Daoy (cell line): ENCODE measurements around the gene KRT33B. TPM values are rescaled to one million over a fixed set of nuclear protein-coding genes. Genes with fewer than 3 reads are reported as not detected.
"Not testable (repeated sequence)": the region's sequence is repeated elsewhere in the genome, so short reads cannot be mapped to it uniquely, and the experiment has no call there.

ENCODE experiments used
- DNase-seq: peaks from one replicate; pipeline ENCODE4 v3.0.0-alpha.2; 2015; ENCODE audit warnings: low read depth
- total RNA-seq: library from RNA; depleted of rRNA; stranded (reverse); fragments of >200 nt; shearing (Covaris generic); gene quantifications from 2 replicates; pipeline ENCODE4 v1.2.3, GENCODE V29; 2014; rRNA removed

The KRT33B gene
- not detected in 2 replicates for total RNA-seq

- no peak for DNase-seq
Measured at GRCh38 chr17:41369713-41370112, at the start of gene KRT33B. Gene KRT33B, minus strand, starts transcription at chr17:41369813. Its CDS starts 63 bp downstream, at chr17:41369750.

GRCh38 chr17:41418116-41418860 lies 48.7 kb upstream of the KRT33B start:
- DNase-seq, result no peak

DNA sequence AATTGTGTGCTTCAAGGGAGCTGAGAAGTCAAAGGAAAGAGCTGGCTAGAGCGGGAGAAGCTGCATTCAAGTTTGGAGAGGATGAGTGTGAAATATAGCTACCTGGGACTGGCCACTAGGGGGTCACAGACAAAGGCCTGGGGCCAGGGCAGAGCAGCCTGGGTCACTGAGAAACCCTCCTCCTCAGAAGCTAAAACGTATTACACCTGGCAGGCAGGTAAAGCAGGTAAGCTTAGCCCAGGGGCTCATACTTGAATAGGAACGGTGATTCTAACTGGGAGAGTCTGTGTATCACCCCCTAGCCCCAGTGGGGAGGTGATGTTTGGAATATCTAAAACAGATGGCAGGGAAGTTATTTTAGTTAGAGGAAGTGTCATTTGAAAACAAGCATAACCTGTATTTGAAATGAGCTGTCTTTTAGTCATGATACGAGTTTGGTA lies 48.0 kb upstream of the KRT33B start:
- no peak for DNase-seq

DNA sequence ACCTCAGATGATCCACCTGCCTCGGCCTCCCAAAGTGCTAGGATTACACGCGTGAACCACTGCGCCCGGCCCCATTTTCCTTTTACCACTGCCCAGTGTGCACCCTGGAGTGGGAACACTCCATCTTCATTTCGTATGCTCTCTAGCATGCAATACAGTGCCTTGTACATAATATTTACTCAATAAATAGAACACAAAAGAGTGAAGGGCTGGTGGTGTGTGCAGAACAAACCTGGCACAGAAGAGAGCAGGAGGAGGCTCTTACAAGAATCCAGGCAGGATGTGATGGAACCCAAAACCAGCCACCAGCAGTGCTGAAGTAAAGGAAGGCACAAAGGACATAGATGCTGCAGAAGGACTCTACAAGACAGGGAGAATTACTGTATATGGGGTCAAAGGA lies 47.5 kb upstream of the KRT33B start:
- DNase-seq, result no peak

GRCh38 chr17:41416479-41416878 lies 46.9 kb upstream of the KRT33B start:
- DNase-seq, result no peak

DNA sequence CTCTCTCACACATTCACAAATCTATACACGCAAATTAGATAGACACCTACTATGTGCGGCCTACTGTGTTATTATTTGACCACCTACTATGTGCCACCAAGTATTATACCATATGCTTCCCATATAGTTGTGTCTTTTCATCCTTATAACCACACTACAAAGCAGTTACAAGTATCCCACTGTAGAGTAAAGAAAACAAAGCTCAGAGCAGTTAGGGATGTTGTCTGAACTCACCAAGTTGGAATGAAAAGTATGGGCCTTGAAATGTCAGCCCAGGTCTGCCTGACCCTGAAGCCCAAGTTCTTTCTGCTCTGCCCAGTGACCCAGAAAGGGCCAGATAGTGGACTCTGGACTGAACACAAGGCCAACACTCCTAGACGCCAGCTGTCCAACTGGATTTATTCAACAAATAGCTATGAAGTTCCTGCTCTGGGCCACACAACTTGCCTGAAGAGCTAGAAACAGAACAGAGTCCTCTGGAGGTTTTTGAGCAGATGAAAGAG lies 46.3 kb upstream of the KRT33B start:
- DNase-seq, result no peak

DNA sequence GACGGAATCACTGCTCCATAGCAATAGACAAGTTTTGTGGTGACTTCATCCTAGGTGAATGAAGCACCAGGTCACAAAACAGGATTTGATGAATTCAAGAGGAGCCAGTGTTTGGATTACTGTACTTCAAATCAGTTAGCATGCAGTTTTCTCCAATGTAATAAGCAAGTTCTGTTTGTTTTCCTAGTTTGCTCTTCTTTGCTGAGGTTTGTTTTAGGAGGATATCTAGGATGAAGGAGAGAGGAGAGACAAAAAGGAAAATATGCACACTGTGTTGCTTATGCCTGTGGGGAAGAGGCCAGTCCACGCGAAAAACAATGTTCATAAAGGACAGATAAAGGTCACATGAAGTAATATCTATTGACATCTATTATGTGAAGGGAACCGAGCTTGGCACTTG lies 45.8 kb upstream of the KRT33B start:
- DNase-seq, result no peak

DNA sequence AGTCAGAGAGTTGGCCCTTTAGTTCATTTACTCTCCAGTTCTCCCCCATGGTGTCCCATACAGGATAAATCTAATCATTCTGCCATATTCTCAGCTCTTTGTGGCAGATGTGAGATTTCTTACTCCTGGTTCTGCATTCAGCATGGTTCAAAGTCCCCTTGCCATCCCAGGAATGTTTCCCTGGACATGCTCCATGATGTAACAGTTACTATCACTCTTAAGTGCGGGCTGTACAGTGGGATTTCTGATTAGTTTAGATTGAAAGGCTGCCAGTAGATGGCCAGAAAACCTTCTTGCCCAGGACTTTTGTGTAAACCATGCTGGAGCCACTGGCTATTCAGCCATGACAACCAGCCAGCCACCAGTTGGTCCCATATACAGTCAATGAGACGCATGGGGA lies 44.4 kb upstream of the KRT33B start:
- DNase-seq, result no peak

GRCh38 chr17:41413353-41413957 lies 43.8 kb upstream of the KRT33B start:
- DNase-seq, result no peak

GRCh38 chr17:41411072-41411840 lies 41.6 kb upstream of the KRT33B start:
- DNase-seq, result no peak

DNA sequence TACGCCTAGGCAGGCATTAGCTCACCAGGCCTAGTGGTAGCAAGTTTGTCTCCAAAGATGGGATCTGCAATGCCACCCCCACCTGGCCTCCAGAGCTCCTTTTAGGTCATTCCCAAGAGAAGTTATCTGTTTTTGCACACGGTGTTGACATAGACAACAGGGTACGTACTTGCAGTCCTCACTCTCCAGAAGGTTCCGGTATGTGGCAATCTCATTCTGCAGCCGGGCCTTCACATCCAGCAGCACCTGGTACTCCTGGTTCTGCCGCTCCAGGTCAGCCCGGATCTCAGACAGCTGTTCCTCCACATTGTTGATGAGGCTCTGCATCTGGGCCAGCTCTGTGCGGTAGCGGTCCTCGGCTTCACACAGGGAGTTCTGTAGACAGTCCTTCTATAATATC lies 37.6 kb upstream of the KRT33B start:
- DNase-seq, result no peak

GRCh38 chr17:41406205-41406604 lies 36.6 kb upstream of the KRT33B start:
- no peak for DNase-seq

GRCh38 chr17:41404024-41404671 lies 34.5 kb upstream of the KRT33B start:
- peak; percentile 97 for DNase-seq

DNA sequence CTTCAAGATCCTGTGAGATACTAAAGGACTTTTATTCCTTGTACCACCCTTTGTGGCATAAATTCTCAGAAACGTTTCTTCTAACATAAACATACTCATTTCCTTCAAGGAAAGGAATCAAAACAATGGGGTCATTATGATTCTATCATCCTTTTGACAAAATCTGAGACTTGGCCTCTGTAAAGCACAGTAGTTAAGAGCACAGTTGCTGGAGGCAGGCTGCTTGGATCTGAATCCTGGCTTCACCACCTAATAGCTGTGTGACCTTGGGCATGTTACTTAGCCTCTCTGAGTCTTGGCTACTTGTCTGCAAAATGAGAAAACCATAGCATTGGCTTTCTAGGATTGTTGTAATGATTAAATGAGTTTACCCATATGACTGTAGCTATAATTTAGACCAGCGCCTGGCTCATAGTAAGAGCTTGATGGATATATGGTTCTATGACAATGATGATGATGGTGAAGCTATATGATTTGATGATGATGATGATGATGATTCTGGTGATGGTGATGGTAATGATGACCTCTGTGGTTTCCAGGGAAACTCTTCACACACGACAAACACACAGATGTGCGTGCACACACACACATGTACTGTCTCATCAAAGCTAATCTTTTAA lies 33.9 kb upstream of the KRT33B start:
- peak; percentile 29 for DNase-seq

GRCh38 chr17:41402161-41402560 lies 32.5 kb upstream of the KRT33B start:
- peak; percentile 16 for DNase-seq

DNA sequence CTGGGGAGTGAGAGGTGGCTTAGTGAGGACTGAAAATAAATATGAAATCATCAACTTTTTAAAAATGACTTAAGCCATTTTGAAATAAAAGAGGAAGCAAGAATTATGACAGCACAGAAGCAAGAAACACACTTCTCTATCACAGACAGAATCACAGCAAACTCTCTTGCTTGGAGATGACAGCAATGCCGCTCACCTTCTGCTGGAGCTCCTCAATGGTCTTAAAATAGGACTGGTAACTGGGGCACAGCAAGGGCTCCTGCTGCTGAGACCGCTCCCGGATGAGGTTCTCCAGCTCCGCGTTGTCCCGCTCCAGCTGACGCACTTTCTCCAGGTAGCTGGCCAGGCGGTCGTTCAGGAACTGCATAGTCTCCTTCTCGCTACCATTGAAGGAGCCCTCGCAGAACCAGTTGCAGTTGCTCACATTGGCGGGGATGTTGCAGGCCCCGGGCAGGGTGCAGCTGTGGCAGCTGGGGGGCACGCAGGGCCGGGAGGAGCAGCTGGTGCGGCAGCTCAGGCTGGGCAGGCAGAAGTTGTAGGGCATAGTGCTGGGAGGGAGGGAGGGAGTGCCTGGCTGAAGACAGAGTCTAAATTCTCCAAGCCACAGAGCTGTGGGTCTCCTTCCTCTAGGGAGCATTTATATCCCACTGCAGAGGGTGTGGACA lies 27.5 kb upstream of the KRT33B start, which contains the start of gene KRT31:
Gene KRT31 (minus strand): TSS at position 613 of the 665 bp plus-strand sequence. CDS start 69 bp downstream, at position 544.
- no peak for DNase-seq

DNA sequence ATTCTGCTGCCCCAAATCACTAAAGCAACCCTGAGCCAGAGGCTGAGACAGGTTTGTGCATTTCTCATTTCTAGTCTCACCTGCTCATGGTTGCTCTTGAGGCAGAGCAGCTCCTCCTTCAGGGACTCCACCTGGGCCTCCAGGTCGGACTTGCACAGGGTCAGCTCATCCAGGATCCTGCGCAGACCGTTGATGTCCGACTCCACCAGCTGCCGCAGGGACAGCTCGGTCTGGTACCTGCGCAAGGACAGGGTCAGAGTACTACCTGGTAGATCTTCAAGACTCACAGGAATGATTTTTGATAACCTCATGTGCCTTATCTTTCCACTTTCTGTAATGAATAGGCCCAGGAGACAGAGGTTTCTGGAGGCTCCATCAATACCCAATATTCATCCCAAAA lies 26.7 kb upstream of the KRT33B start:
- no peak for DNase-seq

DNA sequence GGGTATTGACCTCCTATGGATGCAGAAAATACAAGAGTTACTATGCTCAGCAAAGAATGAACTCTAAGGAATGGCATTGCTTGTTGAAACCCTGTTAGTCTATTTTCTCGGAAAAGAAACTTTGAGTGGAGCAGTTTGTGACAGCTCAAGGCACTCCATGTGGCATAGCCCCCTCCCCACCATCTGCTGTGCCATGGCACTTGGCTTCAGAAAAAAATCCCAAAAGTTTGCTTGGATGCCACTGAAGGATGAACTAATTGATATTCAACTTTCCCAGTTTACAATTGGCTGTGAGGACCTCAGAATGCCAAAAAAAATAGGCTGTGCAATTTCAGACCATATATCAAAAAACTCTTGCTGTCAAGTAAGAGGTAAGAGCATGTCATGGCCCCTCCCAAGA lies 26.0 kb upstream of the KRT33B start:
- DNase-seq, result no peak

GRCh38 chr17:41395044-41395443 lies 25.4 kb upstream of the KRT33B start:
- DNase-seq, result not testable (repeated sequence)

DNA sequence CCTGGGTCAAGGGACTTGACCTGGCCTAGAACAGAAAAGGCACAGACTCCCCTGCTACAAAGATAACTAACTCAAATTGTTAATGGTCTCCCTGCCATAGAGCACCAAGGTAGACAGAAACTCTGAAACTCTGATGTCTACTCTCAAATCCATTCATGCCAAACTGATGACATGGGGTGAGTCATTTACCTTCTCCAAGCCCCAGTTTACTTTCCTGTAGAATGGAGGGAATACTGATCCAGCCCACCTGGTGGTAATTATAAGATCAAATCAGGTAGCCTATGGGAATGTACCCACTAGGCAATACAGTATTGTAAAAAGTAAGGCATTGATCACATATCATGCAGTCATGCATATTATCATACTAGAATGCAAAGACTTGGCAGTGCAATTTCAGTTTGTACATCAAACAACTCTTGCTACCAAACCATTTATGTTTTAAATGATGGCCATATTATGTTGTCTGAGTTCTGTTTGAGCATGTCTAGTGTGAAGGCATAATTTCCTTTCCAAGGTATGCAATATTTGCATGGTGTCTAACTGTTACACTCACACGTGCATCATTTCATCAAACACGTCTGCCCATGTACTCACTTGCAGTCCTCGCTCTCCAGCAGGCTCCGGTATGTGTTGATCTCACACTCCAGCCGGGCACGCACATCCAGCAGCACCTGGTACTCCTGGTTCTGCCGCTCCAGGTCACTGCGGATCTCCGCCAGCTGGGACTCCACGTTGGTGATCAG lies 24.8 kb upstream of the KRT33B start:
- no peak for DNase-seq
